Testis (tissue), 3 donors: ENCODE data around the gene SEPTIN6. TPM values are rescaled to one million over a fixed set of nuclear protein-coding genes. Genes with fewer than 3 reads are reported as not detected.

Experiments
- DNase-seq: peaks from one replicate; pipeline ENCODE4 v3.0.0-alpha.2; 2019
- H3K27ac ChIP-seq, 2 donors: fragments of 200-600 bp; sonication (generic); one replicate each; pipeline ENCODE4 v1.5.1; 2019
- H3K27me3 ChIP-seq: fragments of 200-600 bp; sonication (generic); one replicate; pipeline ENCODE4 v1.5.1; 2019
- H3K36me3 ChIP-seq: fragments of 200-600 bp; sonication (generic); one replicate; pipeline ENCODE4 v1.5.1; 2017; ENCODE audit warnings: low read depth; ENCODE audit errors: missing control alignments
- H3K4me1 ChIP-seq: fragments of 200-600 bp; sonication (generic); one replicate; pipeline ENCODE4 v1.5.1; 2019
- H3K4me3 ChIP-seq, 2 donors: fragments of 200-600 bp; sonication (generic); one replicate each; pipeline ENCODE4 v1.5.1; 2017 to 2019
- H3K9me3 ChIP-seq: fragments of 200-600 bp; sonication (generic); one replicate; pipeline ENCODE4 v1.5.1; 2017
- CTCF ChIP-seq, 3 experiments: fragments of 450-650 bp in 2 of 3; fragments of 200-600 bp in 1 of 3; sonication (generic) in 1 of 3; IDR thresholded peaks; one replicate each; pipeline ENCODE4 v1.5.1; 2016 to 2019; ENCODE audit warnings: antibody characterized with exemption in 3 of 3, mild to moderate bottlenecking in 2 of 3, moderate library complexity in 1 of 3
- POLR2A ChIP-seq: fragments of 450-650 bp; IDR thresholded peaks from one replicate; pipeline ENCODE4 v1.6.1; 2017; ENCODE audit warnings: antibody characterized with exemption, mild to moderate bottlenecking, moderate library complexity
- WGBS, 2 donors: methylation state at CpG; one replicate each; pipeline ENCODE4 v1.1.5; 2018; 5-methylcytosine and 5-hydroxymethylcytosine counted together
- intact Hi-C: fragments of 100-400 bp; cut with DNase I; formaldehyde crosslinking; loops from one replicate; pipeline ENCODE4 v1.15.1; 2023; ENCODE audit warnings: low total_unique reads
- polyA plus RNA-seq: library from polyadenylated mRNA; stranded (reverse); fragments of 350-450 nt; fragmentation: Illumina TruSeq; extraction: RNeasy Lipid Tissue Mini Kit (QIAGEN cat#74804); gene quantifications from one replicate; pipeline ENCODE4 v1.2.3, GENCODE V29; 2014; ENCODE audit warnings: low read depth, low replicate concordance; ENCODE audit not compliant: insufficient read depth
- total RNA-seq, 2 donors: library from RNA; depleted of rRNA; stranded (reverse); fragments of >200 nt; gene quantifications; one replicate each; pipeline ENCODE4 v1.2.3, GENCODE V29; 2016

The SEPTIN6 gene
- total and polyA plus RNA-seq, 3 donors from 2014 or later, result 80.2 to 250 (median 187) TPM

DNA sequence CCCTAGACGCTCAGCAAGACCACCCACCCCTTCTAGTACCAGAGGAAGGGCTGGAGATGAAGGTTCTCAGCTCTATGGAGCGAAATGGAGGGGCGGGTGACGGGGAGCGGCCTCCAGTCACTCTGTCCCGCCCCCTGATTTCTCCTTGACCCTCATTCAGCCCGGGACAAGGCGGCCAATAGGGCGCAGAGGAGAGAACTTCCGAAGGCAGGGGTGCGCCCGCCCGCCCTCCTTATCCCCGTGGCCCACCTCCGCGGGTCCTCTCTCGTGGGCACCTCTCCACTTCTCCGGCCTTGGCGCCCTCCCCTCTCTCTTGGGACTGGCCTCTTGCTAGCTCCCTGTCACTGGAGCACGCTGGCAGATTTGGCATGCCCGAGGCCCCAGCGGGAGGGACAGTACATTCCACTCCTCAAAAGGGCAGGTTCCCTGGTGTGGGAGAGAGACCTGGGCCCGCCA, 1.1 kb upstream of the SEPTIN6 start:
- Histone ChIP-seq H3K36me3 (no peaks in the 10 kb centered on the region), H3K9me3 (no peaks in the 10 kb centered on the region), H3K4me1 (no peaks in the 10 kb centered on the region), H3K4me3 (peak overlapping the region; percentile 63 to 87), H3K27ac (peak overlapping the region; percentile 24 to 59), H3K27me3 (no peaks in the 10 kb centered on the region)
- intact Hi-C loops, result no loop called here
- WGBS, 2 donors, result 0% methylated on average over 13 of the region's 23 CpGs; no CpG with 5 or more reads in 1 of the 2 donors
- peak; percentile 57 for DNase-seq
- TF ChIP-seq CTCF (IDR thresholded peaks at IDR 0.05) (no peak), POLR2A (no peak)

- DNase-seq, result peak; percentile 27
- 0 to 5% methylated on average over 1 to 23 of the region's 66 CpGs for WGBS, 2 donors
- intact Hi-C loops, result no loop called here
These were observed 553 bp downstream of the SEPTIN6 start for GRCh38 chrX:119692191-119693039.

DNA sequence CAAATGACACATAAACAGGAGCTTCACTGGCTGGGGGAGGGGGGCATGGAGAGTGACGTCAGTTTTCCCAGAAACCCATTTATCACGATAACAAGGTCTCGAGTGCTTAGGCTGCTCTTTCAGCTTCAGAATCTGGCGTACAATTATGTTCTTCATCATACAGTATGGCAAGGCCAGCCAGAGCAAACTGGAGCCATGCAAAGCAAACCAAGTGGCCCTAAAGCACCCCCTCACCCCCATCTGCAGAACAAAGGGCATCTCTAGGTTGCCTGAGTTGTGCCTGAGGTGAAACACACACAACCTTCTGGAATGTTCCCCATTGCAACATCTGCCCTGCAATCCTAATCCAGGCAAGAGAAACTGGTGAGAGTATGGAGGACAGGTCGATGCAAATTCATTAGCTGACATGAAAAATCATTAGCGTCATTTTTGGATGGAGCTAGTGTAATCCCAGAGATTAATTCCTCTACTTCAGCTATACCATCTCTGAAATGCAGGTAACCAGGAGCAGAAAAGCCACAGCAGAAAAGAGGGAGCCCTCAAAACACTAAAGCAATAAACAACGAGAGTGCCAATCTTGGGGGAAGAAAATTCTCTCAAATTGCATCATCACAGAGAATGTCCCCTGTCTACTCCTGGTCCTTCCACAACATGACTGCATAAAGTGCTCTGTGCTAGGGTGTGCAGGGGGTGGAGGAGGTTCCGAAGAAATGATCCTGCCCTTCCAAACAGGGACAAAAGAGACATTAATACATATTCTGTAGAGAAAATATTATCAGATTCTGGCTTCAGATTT, 1.8 kb downstream of the SEPTIN6 start:
- peaks cover 2% of the 10 kb centered on the region for H3K4me1 ChIP-seq

More at GRCh38 chrX:119692191-119693039, 553 bp downstream of the SEPTIN6 start:
- no peak for TF ChIP-seq CTCF (IDR thresholded peaks at IDR 0.05)
- TF ChIP-seq POLR2A, result no peak
- Histone ChIP-seq H3K27me3 (no peaks in the 10 kb centered on the region), H3K9me3 (no peaks in the 10 kb centered on the region), H3K4me1 (no peaks in the 10 kb centered on the region), H3K27ac (peak overlapping the region; percentile 66 to 77), H3K4me3 (peak overlapping the region; percentile 63 to 87), H3K36me3 (no peaks in the 10 kb centered on the region)

GRCh38 chrX:119688911-119689321, 4.1 kb downstream of the SEPTIN6 start:
- no peaks in the 10 kb centered on the region for H3K36me3 ChIP-seq
- H3K27me3 ChIP-seq, result no peaks in the 10 kb centered on the region
- TF ChIP-seq POLR2A (no peak), CTCF (IDR thresholded peaks at IDR 0.05) (no peak)
- no peak for DNase-seq
- H3K27ac ChIP-seq, result no peak overlapping the region
- intact Hi-C loops, result no loop called here
- 73 to 86% methylated on average over 4 of the region's 4 CpGs for WGBS, 2 donors
- no peaks in the 10 kb centered on the region for H3K9me3 ChIP-seq
- no peak overlapping the region for H3K4me3 ChIP-seq
- H3K4me1 ChIP-seq, result peaks cover 12% of the 10 kb centered on the region

More for the DNA sequence above, 1.8 kb downstream of the SEPTIN6 start:
- peak overlapping the region; percentile 18 to 30 for H3K27ac ChIP-seq
- H3K36me3 ChIP-seq, result no peaks in the 10 kb centered on the region
- peak overlapping the region in 1 of 2 donors; percentile 87 for H3K4me3 ChIP-seq
- intact Hi-C loops, result no loop called here
- no peaks in the 10 kb centered on the region for H3K9me3 ChIP-seq
- peak; percentile 75 for DNase-seq
- H3K27me3 ChIP-seq, result no peaks in the 10 kb centered on the region
- TF ChIP-seq CTCF (IDR thresholded peaks at IDR 0.05) (no peak), POLR2A (no peak)
- 30 to 56% methylated on average over 5 to 8 of the region's 8 CpGs for WGBS, 2 donors
